ENCODE data around the gene VWC2. TPM values are rescaled to one million over a fixed set of nuclear protein-coding genes. Genes with fewer than 3 reads are reported as not detected.

VWC2 gene
- polyA plus RNA-seq, 1 of the 3 experiments (the other 2 are of a cell fraction) = not detected

DNA sequence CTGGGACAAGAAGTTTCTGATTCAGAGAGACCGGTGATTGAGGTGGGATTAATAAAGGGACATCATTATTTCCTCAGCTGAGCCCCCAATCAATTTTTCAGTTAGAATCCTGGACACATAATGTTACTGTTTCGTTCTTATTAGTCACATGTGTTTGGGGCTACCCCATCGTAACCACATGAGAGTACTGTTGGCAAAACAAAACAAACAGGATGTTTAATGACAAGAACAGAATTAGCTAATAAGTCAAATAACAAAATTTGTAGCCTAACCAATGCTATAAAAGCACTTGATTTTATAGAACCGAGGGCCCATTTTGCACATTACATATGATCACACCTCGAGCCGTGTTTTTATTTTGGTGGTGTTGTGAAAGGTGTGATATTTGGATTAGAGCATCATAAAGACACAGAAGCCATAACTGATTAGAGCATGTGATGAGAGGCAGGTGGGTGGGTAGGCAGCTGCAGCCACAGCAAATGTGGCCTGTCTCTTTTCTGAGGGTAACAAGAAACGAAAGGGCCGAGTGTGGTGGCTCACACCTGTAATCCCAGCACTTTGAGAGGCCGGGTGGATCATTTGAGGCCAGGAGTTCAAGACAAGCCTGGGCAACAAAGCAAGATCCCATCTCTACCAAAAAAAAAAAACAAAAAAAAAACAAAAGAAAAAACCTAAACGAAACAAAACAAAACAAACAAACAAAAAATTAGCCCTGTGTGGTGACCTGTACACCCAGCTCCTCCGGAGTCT lies 1.8 kb upstream of the VWC2 start:
- ChIA-PET POLR2A (no interaction called here), CTCF (no interaction called here)
- no peak for DNase-seq
- H4K20me1 ChIP-seq (ENCODE audit: insufficient read depth) = no peaks in the 10 kb centered on the region
- peaks cover 50% of the 10 kb centered on the region for H3K27me3 ChIP-seq (ENCODE audit: insufficient read depth)
- no peak overlapping the region for H3K4me2 ChIP-seq
- 2% methylated on average over 11 of the region's 11 CpGs for WGBS (ENCODE audit: low lambda C conversion rate)
- no peak for TF ChIP-seq FOSL2 (IDR thresholded peaks at IDR 0.05; ENCODE audit: borderline replicate concordance, low read depth)
- no peak for TF ChIP-seq ELF1 (IDR thresholded peaks at IDR 0.05)
- TF ChIP-seq IRF3 (IDR thresholded peaks at IDR 0.05; ENCODE audit: low read depth, low read length) = no peak
- no peak for TF ChIP-seq ZBTB33 (IDR thresholded peaks at IDR 0.05; ENCODE audit: borderline replicate concordance, low read depth)
- TF ChIP-seq NFIC (IDR thresholded peaks at IDR 0.05; ENCODE audit: borderline replicate concordance) = no peak
- TF ChIP-seq CHD2 (IDR thresholded peaks at IDR 0.05; ENCODE audit: low read length, partially characterized antibody) = no peak
- TF ChIP-seq, protein P1, sequence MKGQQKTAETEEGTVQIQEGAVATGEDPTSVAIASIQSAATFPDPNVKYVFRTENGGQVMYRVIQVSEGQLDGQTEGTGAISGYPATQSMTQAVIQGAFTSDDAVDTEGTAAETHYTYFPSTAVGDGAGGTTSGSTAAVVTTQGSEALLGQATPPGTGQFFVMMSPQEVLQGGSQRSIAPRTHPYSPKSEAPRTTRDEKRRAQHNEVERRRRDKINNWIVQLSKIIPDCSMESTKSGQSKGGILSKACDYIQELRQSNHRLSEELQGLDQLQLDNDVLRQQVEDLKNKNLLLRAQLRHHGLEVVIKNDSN (IDR thresholded peaks at IDR 0.05; ENCODE audit: borderline replicate concordance, low read depth) = no peak
- no peak for TF ChIP-seq MEF2A (IDR thresholded peaks at IDR 0.05; ENCODE audit: borderline replicate concordance, low read depth)
- no peak for TF ChIP-seq NRF1 (IDR thresholded peaks at IDR 0.05; ENCODE audit: low read depth, low read length)
- TF ChIP-seq RCOR1 (IDR thresholded peaks at IDR 0.05; ENCODE audit: low read length) = no peak
- no peak for TF ChIP-seq CTCF (IDR thresholded peaks at IDR 0.05)
- TF ChIP-seq, protein P2, sequence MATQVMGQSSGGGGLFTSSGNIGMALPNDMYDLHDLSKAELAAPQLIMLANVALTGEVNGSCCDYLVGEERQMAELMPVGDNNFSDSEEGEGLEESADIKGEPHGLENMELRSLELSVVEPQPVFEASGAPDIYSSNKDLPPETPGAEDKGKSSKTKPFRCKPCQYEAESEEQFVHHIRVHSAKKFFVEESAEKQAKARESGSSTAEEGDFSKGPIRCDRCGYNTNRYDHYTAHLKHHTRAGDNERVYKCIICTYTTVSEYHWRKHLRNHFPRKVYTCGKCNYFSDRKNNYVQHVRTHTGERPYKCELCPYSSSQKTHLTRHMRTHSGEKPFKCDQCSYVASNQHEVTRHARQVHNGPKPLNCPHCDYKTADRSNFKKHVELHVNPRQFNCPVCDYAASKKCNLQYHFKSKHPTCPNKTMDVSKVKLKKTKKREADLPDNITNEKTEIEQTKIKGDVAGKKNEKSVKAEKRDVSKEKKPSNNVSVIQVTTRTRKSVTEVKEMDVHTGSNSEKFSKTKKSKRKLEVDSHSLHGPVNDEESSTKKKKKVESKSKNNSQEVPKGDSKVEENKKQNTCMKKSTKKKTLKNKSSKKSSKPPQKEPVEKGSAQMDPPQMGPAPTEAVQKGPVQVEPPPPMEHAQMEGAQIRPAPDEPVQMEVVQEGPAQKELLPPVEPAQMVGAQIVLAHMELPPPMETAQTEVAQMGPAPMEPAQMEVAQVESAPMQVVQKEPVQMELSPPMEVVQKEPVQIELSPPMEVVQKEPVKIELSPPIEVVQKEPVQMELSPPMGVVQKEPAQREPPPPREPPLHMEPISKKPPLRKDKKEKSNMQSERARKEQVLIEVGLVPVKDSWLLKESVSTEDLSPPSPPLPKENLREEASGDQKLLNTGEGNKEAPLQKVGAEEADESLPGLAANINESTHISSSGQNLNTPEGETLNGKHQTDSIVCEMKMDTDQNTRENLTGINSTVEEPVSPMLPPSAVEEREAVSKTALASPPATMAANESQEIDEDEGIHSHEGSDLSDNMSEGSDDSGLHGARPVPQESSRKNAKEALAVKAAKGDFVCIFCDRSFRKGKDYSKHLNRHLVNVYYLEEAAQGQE (IDR thresholded peaks at IDR 0.05; ENCODE audit: low read depth, low read length) = no peak
- H3K9me3 ChIP-seq = no peaks in the 10 kb centered on the region
- no peak overlapping the region for H3K9ac ChIP-seq
- no peak overlapping the region for H3K4me3 ChIP-seq (ENCODE audit: low read depth in 2 of 2, low read length in 1 of 2)
- H2AFZ ChIP-seq (ENCODE audit: low read depth) = no peak overlapping the region
- no peaks in the 10 kb centered on the region for H3K36me3 ChIP-seq (replicated peaks in 1 of 2; ENCODE audit: control insufficient read depth in 1 of 2, insufficient read depth in 2 of 2, low read length in 1 of 2)
- no peaks in the 10 kb centered on the region for H3K79me2 ChIP-seq (ENCODE audit: insufficient read depth)
- H3K9me2 ChIP-seq = no peaks in the 10 kb centered on the region
- no peaks in the 10 kb centered on the region for H3K4me1 ChIP-seq (ENCODE audit: control insufficient read depth in 1 of 2, insufficient read depth in 2 of 2, low read depth in 1 of 2, low read length in 1 of 2)
- H3K27ac ChIP-seq (ENCODE audit: low read depth in 2 of 2, low read length in 1 of 2) = no peak overlapping the region
- no peaks in the 10 kb centered on the region for H3F3A ChIP-seq (replicated peaks; ENCODE audit: insufficient read depth)
